GM12873 (cell line): ENCODE results near the gene GPANK1.

Source experiments
- TF ChIP-seq, protein P1 (sequence below): IDR thresholded peaks from 2 replicates; pipeline ENCODE4 v1.5.1; 2012; ENCODE audit warnings: low read depth, mild to moderate bottlenecking, moderate library complexity, low read length, control low read depth; ENCODE audit not compliant: insufficient read depth; ENCODE audit errors: missing control alignments

The GPANK1 gene

DNA sequence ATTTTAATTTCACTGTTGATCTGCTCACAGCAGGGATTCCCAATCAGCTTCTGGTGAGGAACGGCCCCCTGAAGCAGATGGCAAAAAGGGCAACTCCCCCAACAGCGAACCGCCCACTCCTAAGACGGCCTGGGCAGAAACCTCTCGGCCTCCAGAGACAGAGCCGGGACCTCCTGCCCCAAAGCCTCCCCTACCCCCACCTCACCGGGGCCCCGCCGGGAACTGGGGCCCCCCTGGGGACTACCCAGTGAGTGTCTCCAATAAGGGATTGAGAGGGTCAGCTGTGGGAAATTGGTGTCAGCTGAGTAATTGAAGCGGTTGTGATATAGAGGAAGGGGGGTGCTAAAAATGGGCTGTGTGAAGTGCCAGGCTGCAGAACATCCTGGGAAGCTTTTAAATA lies 37.8 kb downstream of the GPANK1 start:
- TF ChIP-seq, protein P1, sequence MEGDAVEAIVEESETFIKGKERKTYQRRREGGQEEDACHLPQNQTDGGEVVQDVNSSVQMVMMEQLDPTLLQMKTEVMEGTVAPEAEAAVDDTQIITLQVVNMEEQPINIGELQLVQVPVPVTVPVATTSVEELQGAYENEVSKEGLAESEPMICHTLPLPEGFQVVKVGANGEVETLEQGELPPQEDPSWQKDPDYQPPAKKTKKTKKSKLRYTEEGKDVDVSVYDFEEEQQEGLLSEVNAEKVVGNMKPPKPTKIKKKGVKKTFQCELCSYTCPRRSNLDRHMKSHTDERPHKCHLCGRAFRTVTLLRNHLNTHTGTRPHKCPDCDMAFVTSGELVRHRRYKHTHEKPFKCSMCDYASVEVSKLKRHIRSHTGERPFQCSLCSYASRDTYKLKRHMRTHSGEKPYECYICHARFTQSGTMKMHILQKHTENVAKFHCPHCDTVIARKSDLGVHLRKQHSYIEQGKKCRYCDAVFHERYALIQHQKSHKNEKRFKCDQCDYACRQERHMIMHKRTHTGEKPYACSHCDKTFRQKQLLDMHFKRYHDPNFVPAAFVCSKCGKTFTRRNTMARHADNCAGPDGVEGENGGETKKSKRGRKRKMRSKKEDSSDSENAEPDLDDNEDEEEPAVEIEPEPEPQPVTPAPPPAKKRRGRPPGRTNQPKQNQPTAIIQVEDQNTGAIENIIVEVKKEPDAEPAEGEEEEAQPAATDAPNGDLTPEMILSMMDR: no peak

DNA sequence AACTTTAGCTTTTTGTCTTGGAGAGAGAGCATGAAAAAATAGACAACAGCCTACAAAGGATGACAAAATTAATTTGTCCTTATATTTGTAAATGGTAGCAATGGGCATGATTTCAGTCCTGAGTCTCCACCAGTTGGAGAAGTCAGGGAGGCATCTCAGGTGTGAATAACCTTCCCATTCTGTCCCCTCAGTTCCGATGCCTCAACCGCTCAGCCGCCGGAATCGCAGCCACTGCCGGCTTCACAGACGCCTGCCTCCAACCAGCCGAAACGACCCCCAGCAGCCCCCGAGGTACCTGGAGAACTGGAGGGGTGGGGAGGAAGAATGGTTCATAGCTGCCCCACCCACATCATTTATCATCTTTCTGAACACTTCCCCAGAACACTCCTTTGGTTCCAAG lies 40.7 kb downstream of the GPANK1 start:
- TF ChIP-seq, protein P1: no peak

GRCh38 chr6:31622684-31623091 lies 42.1 kb downstream of the GPANK1 start:
- TF ChIP-seq, protein P1: no peak

- TF ChIP-seq, protein P1: no peak
These were observed 42.8 kb downstream of the GPANK1 start for GRCh38 chr6:31621991-31622390.

DNA sequence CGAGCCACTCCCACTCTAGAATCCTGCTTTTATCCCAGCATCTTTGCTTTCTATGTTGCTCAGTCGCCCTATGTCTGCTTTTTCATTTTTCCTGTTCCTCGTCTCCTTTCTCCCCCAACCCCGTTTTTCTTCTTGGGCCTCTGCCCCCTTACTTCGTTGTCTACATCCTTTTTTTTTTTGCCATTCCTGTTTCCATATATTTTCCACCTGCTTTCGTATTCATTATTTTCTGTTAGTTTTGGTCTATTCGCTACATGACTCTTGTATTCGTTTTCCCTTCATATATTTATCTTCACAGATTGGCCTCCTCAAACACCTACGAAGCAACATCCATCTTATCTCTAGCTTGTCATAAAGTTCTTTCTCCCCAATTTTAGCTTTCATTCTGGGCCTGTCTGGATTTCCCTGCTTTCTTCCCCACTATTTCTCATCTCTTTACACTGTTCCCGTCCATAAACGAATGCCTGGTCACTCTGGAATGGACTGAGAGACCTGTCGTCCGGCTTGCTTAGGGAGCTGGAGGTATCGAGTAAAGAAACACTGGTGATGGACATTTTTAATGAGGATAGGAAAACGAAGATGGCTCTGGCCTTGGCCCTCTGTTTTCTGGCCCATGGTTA lies 43.4 kb downstream of the GPANK1 start:
- TF ChIP-seq, protein P1: no peak

GRCh38 chr6:31620586-31621319 lies 44.0 kb downstream of the GPANK1 start, which contains the start of gene PRRC2A:
Gene PRRC2A (plus strand): TSS chr6:31620715. CDS start chr6:31622790, 2,075 bp downstream.
- TF ChIP-seq, protein P1: no peak

DNA sequence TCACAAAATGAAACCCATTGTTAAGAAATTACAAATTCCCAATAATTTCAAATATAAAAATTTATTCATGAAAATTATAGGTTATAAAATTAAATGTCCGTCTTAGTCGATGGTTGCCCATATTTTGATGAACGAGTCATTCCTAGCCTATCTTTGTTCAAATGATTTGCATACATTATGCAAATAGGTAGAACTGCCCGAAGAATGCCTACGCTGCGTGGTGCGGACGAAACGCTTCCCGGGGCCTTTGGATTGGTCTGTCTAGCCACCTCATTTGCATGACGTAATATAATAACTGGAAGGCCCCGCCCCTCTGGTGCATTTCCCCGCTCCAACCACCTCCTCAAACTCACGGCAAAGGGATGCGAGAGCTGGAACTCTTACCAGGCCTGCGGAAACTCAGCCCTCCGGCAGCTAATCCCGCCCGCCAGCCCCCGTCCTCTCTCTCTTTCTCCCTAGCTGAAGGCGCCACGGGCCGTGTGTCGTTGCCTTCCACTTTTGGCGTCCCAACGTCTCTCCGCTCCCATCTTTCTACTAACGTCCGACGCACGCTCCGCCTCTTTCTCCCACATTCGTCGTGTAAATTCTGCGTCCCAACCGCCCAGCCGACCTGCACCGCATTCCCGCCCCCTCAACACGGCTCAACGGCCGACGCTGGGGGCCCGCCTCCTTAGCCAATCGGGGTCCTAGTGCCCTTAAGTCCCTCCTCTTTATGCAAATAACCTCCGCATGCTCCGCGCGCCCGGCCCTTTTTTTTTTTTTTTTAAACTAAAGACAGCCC lies 44.8 kb downstream of the GPANK1 start:
- TF ChIP-seq, protein P1: no peak
